Measurements from ENCODE around the gene ADGRB3.

DNA sequence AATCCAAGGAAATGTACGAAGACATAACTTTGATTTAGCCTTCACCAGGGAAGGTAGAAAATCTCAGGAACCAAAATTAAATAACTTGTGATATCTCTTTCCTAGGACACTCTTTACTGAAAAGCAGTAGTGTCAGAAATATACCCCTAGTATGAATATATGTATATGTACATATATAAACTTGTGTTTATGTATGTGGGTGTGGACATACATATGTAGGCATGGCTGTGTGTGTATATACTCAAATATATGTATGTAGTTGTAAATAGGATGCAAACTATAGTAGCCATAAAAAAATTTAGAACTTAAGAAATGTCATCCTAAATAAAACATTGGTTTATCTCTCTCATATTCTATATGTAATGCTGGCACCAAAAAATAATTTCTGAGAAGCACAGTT is 500.8 kb downstream of the ADGRB3 start:
- no peak for TF ChIP-seq POLR2A (IDR thresholded peaks at IDR 0.05)
- TF ChIP-seq, protein P1, sequence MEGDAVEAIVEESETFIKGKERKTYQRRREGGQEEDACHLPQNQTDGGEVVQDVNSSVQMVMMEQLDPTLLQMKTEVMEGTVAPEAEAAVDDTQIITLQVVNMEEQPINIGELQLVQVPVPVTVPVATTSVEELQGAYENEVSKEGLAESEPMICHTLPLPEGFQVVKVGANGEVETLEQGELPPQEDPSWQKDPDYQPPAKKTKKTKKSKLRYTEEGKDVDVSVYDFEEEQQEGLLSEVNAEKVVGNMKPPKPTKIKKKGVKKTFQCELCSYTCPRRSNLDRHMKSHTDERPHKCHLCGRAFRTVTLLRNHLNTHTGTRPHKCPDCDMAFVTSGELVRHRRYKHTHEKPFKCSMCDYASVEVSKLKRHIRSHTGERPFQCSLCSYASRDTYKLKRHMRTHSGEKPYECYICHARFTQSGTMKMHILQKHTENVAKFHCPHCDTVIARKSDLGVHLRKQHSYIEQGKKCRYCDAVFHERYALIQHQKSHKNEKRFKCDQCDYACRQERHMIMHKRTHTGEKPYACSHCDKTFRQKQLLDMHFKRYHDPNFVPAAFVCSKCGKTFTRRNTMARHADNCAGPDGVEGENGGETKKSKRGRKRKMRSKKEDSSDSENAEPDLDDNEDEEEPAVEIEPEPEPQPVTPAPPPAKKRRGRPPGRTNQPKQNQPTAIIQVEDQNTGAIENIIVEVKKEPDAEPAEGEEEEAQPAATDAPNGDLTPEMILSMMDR (IDR thresholded peaks at IDR 0.05), result no peak

Data from sigmoid colon (tissue), 3 donors.